HL-60/S4 (cell line): ENCODE data around the gene PLEKHG3.

ENCODE experiments used
- in situ Hi-C: fragments of 300-500 bp; cut with MboI; formaldehyde crosslinking; loops from 2 replicates; pipeline ENCODE4 v1.14.3; 2022; ENCODE audit warnings: low sequenced_read_pairs

PLEKHG3 gene

DNA sequence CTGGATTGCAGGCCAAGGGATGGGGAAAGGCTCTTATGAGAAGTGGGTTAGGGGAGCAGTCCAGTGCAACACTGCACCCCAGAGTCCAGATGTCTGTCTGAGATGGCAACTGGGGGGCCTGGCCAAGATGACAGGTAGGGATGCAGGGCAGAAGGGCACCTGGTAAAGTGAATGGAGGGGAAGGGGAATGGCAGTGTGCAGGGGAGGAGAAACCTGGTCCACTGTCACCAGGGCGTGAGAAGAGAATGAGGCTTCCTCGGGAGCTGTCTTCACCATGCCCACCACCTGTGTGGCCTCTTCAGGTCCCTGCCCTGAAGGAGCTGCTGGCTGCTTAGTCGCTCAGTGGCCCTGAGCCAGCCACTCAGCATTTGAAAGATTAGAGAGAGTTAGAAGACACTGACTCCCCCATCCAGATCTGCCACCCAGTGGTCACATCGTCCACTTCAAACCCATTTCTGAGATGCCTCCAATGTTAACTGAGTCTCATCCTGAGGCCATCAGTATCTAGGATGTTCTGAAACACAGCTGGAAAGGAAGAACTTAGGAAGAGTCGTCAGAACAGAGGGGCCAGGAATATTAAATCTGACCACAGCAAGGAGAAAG, 57.3 kb downstream of the PLEKHG3 start:
- in situ Hi-C loops: no loop called here

- in situ Hi-C loops: no loop called here
Observed at GRCh38 chr14:64762044-64763034, 58.1 kb downstream of the PLEKHG3 start.

- in situ Hi-C loops: no loop called here
Observed at GRCh38 chr14:64763085-64763782, 59.0 kb downstream of the PLEKHG3 start.

DNA sequence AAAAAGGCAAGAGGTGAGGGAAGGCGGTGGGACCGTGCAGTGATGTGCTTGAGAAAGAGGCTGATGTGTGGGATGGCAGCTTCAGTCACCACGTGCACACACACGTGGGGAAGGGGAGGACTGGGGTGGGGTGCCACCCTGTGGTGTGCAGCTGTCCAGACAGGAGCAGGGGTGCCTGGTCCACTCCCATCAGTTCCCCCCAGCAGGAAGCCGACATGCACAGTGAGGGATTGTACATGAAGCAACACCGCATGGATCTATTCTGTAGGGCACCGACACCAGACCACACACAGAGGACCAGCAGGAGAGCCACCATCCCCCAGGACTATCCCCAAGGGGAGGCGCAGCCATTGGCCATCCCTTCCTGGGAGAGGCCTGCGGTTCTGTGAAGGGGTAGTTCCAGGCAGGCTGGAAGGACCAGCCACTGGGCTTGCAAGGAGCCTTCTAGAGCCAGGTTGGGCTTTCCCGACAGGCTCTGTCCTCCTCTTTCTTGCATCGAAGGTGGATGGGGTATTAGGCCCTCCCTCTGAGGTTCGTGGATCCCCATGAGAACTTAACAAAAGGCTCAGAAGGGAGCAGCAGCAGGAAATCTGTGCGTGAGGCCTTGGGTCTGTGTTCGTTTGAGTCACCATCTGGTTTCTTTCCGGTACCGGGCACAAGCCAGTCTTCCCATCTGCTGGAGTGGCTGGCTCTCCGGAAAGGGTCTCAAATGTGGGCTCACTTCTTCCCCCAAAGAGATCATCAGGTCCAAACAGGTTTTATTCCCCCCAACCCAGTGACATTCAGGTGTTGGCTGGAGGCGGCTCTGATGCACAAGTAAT, 59.8 kb downstream of the PLEKHG3 start:
- in situ Hi-C loops: no loop called here

DNA sequence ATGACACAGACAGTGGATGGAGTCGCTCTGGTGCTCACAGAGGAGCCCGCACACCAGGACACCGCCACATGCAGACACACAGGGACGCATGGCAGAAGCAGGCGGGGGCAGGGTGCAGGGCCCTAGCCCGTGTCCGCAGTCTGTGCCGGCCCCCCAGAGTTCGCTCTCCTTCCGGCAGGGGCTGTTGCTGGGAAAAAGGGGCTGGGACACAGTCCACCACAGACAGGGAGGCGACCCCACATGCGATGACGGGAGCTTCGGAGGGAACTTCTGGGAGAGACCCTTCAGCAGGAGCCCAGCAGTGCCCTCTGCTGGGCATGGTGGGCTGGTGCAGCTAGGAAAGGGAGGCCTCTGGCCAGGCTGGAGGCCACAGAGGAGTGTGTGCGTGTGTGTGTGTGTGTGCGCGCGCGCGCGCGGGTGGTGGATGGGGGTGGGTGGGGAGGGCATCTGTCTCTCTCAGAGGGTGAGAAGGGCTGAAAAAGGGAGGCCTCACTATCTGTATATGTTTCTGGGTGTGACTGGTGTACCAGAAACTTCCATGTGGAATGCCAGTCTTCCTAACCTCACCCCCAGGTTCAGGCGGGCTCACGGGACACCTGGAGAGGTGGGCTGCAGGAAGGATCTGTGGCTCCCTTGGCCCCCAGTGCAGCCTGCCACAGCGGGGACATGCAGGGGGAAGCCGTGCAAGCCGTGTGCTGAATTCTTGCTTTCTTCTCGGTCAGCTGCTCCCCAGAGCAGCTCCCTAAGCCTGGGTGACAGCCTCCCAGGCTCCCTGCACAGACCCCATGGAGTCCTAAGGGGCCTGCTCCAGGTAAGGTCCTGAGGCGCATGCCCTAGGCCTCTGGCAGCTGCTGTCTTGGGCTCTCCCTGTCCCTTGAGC, 60.7 kb downstream of the PLEKHG3 start:
- in situ Hi-C loops: no loop called here

DNA sequence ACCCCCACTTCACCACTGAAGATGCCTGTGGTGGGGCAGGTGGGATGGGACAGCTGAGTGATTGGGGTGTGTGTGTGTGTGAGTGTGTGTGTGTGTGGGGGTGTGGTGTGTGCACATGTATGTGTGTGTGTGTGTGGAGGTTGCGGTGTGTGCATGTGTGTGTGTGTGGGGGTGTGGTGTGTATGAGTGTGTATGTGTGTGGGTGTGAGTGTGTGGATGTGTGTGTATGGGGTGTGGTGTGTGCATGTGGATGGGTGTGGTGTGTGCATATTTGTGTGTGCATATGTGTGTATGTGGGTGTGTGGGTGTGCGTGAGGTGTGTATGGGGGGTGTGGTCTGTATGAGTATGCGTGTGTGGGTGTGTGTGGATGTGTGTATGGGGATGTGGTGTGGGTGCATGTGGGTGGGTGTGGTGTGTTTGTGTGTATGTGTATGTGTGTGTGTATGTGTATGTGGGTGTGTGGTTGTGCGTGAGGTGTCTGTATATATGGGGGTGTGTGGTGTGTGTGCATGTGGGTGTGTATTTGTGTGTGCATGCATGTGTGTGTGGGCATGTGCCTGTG, 61.6 kb downstream of the PLEKHG3 start:
- in situ Hi-C loops: no loop called here

DNA sequence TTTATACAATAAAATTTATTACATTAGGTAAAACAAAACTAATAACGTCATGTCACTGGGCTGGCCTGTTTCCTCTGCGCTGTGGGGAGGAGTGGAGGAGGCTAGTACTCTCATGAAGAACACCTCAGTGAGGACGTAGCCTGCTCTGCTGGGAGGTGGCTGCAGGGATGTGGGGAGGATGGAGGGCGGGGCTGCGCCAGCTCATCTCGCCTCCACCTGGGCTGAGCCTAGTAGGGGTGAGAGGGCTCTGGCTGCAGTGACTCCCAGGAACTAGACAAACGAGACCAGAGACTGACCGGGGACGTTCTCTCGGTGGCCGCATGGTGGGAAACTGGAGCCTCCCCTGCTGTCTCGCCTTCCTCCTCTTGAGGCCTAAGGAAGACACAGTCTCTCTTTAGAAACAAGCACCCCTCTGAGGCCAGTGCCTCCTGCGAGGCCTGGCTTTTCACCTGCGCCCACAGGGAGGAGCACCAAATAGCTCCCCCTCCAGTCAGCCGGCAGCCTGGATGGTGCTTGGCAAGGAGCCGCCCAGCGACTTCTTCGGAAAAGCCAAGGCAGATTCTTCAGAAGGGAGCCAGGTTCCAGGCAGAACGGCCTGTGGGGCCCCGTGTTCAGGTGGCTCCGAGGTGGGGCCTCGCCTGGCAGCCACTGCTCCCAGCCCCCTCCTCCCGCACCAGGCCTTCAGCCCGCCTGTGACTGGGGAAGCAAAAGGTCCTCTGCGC, 62.4 kb downstream of the PLEKHG3 start:
- in situ Hi-C loops: no loop called here

DNA sequence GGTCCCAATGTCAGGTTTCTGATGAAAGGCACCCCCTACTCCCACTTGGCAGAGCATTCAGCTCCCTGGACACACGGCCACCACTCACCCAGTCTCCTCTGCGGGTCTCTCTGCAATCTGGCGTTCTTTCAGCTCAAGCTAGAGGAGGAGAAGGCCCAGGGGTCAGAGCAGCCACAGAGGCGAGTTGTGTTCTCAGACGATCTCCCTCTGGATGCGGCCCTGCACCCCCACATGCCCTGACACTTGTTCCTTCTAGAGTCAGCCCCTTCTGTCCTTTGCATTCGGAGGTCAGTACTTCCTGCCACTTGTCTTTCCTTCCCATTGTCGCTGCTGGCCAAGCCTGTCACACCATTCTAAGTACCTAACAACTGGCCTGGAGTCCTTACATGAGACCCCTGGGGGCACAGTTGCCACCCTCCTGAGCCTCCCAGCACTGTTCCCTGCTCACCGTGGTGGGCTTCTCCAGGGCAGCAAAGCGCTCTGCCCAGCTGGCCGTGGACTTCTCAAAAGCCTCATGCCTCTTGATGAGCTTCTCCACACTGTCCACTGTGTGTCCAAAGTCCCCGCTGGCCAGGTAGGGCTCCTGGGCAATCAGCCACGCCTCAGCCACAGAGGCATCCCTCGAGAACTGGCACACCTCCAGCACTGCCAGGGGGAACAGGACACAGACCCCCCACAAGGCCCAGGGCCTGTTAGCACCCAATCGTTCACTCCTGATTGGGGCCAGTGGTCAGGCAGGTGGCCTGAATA, 63.2 kb downstream of the PLEKHG3 start:
- in situ Hi-C loops: no loop called here

GRCh38 chr14:64768401-64769095, 64.3 kb downstream of the PLEKHG3 start:
- in situ Hi-C loops: no loop called here

- in situ Hi-C loops: no loop called here
Observed at GRCh38 chr14:64769096-64770020, 65.1 kb downstream of the PLEKHG3 start.

DNA sequence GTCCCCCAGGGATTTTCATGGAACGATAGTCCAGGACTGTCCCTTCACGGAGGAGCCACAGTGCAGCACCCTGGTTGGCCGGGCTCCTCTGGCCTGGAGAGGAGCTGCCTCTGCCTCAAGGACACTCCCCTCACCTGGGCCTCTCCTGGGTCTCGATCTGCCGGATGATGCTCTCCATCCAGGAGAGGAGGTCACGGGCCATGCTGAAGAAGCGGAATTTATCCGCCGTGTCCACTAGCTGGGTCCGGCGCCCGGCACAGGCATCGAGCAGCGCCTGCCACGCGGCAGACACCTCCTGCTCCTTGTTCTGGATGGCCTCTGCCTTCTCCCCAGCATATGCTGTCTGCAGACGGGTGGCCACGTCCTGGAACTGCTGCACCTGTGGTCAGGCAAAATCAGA, 66.5 kb downstream of the PLEKHG3 start:
- in situ Hi-C loops: no loop called here

- in situ Hi-C loops: no loop called here
Observed at GRCh38 chr14:64771161-64771560, 66.9 kb downstream of the PLEKHG3 start.

- in situ Hi-C loops: no loop called here
Observed at GRCh38 chr14:64772397-64772950, 68.2 kb downstream of the PLEKHG3 start.

DNA sequence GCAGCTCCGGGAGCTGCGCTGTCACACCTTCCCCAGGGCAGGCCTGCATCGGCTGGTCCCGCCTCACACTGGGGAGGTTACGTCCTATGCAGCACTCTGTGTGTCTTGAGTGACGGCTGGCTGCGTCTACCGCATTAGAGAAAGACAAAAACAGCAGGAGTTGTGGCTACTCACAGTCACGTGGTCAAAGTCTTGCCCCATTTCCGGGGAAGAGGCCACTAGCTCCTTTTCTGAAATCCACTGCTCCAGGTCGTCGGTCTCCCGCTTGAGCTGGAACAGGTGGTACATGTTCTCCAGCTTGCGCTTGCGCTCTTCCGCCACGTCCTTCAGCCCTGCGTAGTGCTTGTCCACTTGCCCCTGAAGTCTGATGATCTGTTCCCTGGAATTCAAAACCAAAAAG, 68.8 kb downstream of the PLEKHG3 start:
- in situ Hi-C loops: no loop called here

- in situ Hi-C loops: no loop called here
Observed at GRCh38 chr14:64773577-64773976, 69.4 kb downstream of the PLEKHG3 start.

DNA sequence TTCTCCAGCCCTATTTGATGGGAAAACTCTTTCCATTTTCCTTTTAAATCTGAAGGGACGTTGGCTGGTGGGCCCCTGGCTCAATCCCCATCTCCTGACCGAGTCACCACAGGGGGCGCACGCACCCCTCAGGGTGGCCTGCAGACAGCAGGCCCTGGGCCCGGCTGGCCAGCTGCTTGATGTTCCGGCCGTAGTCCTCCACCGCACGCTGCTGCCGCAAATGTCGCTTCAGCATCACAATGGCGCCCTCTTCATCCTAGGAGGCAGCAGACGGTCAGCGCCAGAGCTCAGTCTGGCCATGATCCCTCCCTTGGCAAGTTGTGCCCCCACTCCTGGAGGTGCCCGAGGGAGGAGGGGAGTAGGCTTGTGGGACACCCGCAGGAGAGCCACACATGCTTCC, 70.0 kb downstream of the PLEKHG3 start:
- in situ Hi-C loops: no loop called here
